Esophagus muscularis mucosa (tissue), 4 donors: ENCODE data around the gene TRAK2. TPM values are rescaled to one million over a fixed set of nuclear protein-coding genes. Genes with fewer than 3 reads are reported as not detected.
A peak's percentile ranks its signal among the peaks of the same experiment; 100 is the strongest.

ENCODE experiments used
- DNase-seq: peaks from one replicate; pipeline ENCODE4 v3.0.0-alpha.2; 2017; ENCODE audit errors: extremely low spot score
- H3K27ac ChIP-seq, 4 donors: fragments of 200-600 bp; sonication (generic); replicated peaks in 1 of 4; 1 replicate in 3 of 4; 2 replicates in 1 of 4; pipeline ENCODE4 v1.5.1; 2016 to 2019; ENCODE audit warnings: mild to moderate bottlenecking in 1 of 4
- H3K27me3 ChIP-seq, 4 donors: fragments of 200-600 bp; sonication (generic); one replicate each; pipeline versions ENCODE4 v1.5.1 to v1.6.0; 2016 to 2019
- H3K36me3 ChIP-seq, 4 donors: fragments of 200-600 bp; sonication (generic); one replicate each; pipeline ENCODE4 v1.5.1; 2016 to 2019
- H3K4me1 ChIP-seq, 4 donors: fragments of 200-600 bp; sonication (generic); one replicate each; pipeline ENCODE4 v1.5.1; 2016 to 2019
- H3K4me3 ChIP-seq, 4 donors: fragments of 200-600 bp; sonication (generic); 1 replicate in 2 of 4; 2 replicates in 2 of 4; pipeline ENCODE4 v1.5.1; 2016 to 2019; ENCODE audit warnings: mild to moderate bottlenecking in 4 of 4, moderate library complexity in 1 of 4
- H3K9me3 ChIP-seq, 4 donors: fragments of 200-600 bp; sonication (generic); 1 replicate in 3 of 4; 2 replicates in 1 of 4; pipeline ENCODE4 v1.5.1; 2016 to 2019
- CTCF ChIP-seq, 3 experiments: fragments of 200-600 bp in 2 of 3; fragments of 450-650 bp in 1 of 3; sonication (generic) in 2 of 3; IDR thresholded peaks; one replicate each; pipeline ENCODE4 v1.5.1; 2017 to 2019; ENCODE audit warnings: antibody characterized with exemption in 3 of 3, mild to moderate bottlenecking in 2 of 3, moderate library complexity in 1 of 3
- EP300 ChIP-seq: sonication (generic); formaldehyde crosslinking; IDR thresholded peaks from one replicate; pipeline ENCODE4 v1.6.1; 2017; ENCODE audit warnings: antibody characterized with exemption
- POLR2A ChIP-seq: fragments of 450-650 bp; IDR thresholded peaks from one replicate; pipeline ENCODE4 v1.6.1; 2017; ENCODE audit warnings: antibody characterized with exemption, moderate library complexity, mild to moderate bottlenecking, low read depth
- POLR2AphosphoS5 ChIP-seq, 2 donors: sonication (generic); formaldehyde crosslinking; IDR thresholded peaks; one replicate each; pipeline ENCODE4 v1.6.1; 2017; ENCODE audit warnings: antibody characterized with exemption in 2 of 2
- WGBS: methylation state at CpG from one replicate; pipeline ENCODE4 v1.1.5; 2018; 5-methylcytosine and 5-hydroxymethylcytosine counted together
- intact Hi-C: fragments of 100-400 bp; cut with DNase I; formaldehyde crosslinking; loops from one replicate; pipeline ENCODE4 v1.15.1; 2023
- total RNA-seq, 4 donors: library from RNA; depleted of rRNA; stranded (reverse); fragments of >200 nt; gene quantifications; one replicate each; pipeline versions ENCODE4 v1.1.0 to v1.2.1, GENCODE V29; 2016

TRAK2 gene
- 100 to 1,000 TPM in 2 of 4 donors, 10 to 100 TPM in 2; 73.1 to 114 (median 91.6) TPM for total RNA-seq

GRCh38 chr2:201451292-201452057 is at the start of gene TRAK2, which contains the start of gene STRADB:
Gene TRAK2, minus strand, starts transcription at chr2:201451458. Its CDS starts 30,951 bp downstream, at chr2:201420507.
Gene STRADB, plus strand, starts transcription at chr2:201451740. Its CDS starts 3,101 bp downstream, at chr2:201454841.
- no CpG with 5 or more reads among the region's 78 CpGs for WGBS
- Histone ChIP-seq H3K27me3 (no peaks in the 10 kb centered on the region), H3K4me3 (peak within 1 kb of the TSS; percentile 64 to 93 (median 85)), H3K27ac (peak within 1 kb of the TSS; percentile 90 to 94 (median 92)), H3K9me3 (no peaks in the 10 kb centered on the region), H3K4me1 (peaks cover 40 to 61% (median 56%) of the 10 kb centered on the region in 4 donors), H3K36me3 (peaks cover 0 to 14% (median 0%) of the 10 kb centered on the region in 4 donors)
- intact Hi-C loops = loop anchor here (2.0 to 10.0 kb wide), 3 partner anchors 34 to 197 kb away; no protein-coding TSS in a partner anchor
- peak; percentile 98 for DNase-seq
- peak; percentile 73 for TF ChIP-seq POLR2A
- TF ChIP-seq POLR2AphosphoS5 (IDR thresholded peaks at IDR 0.05) = peak; percentile 92 to 94
- TF ChIP-seq CTCF (IDR thresholded peaks at IDR 0.05) = peak in 2 of 3 experiments; percentile 43 to 50
- TF ChIP-seq EP300 = no peak

- H3K4me3 ChIP-seq = no peak overlapping the region
- H3K4me1 ChIP-seq = no peaks in the 10 kb centered on the region
- H3K27me3 ChIP-seq = no peaks in the 10 kb centered on the region
- H3K27ac ChIP-seq = no peak overlapping the region
- no peak for DNase-seq
- intact Hi-C loops = no loop called here
- no peaks in the 10 kb centered on the region for H3K36me3 ChIP-seq
- peaks cover 0 to 25% (median 19%) of the 10 kb centered on the region in 4 donors for H3K9me3 ChIP-seq
- TF ChIP-seq CTCF (IDR thresholded peaks at IDR 0.05) (no peak), POLR2AphosphoS5 (IDR thresholded peaks at IDR 0.05) (no peak), POLR2A (no peak), EP300 (no peak)
- 80% methylated on average over 3 of the region's 3 CpGs for whole genome bisulfite sequencing
Measured at GRCh38 chr2:201500534-201500933, 49.3 kb upstream of the TRAK2 start.

- H3K36me3 ChIP-seq = no peaks in the 10 kb centered on the region
- intact Hi-C loops = no loop called here
- no peak for DNase-seq
- H3K27ac ChIP-seq = no peak overlapping the region
- TF ChIP-seq CTCF (IDR thresholded peaks at IDR 0.05) = no peak
- no peak for TF ChIP-seq POLR2AphosphoS5 (IDR thresholded peaks at IDR 0.05)
- no peak for TF ChIP-seq POLR2A
- TF ChIP-seq EP300 = no peak
- no peak overlapping the region for H3K4me3 ChIP-seq
- peaks cover 0 to 3% (median under 1%) of the 10 kb centered on the region in 4 donors for H3K9me3 ChIP-seq
- H3K4me1 ChIP-seq = no peaks in the 10 kb centered on the region
- no peaks in the 10 kb centered on the region for H3K27me3 ChIP-seq
- 81% methylated on average over 1 of the region's 1 CpG for whole genome bisulfite sequencing
Measured at GRCh38 chr2:201496785-201497184, 45.5 kb upstream of the TRAK2 start.

- no peaks in the 10 kb centered on the region for H3K36me3 ChIP-seq
- H3K27ac ChIP-seq = no peak overlapping the region
- no peak overlapping the region for H3K4me3 ChIP-seq
- no peaks in the 10 kb centered on the region for H3K9me3 ChIP-seq
- intact Hi-C loops = no loop called here
- TF ChIP-seq POLR2AphosphoS5 (IDR thresholded peaks at IDR 0.05) (no peak), EP300 (no peak), POLR2A (no peak), CTCF (IDR thresholded peaks at IDR 0.05) (no peak)
- DNase-seq = no peak
- no peaks in the 10 kb centered on the region for H3K27me3 ChIP-seq
- H3K4me1 ChIP-seq = no peaks in the 10 kb centered on the region
- WGBS = 94% methylated on average over 4 of the region's 4 CpGs
Measured at GRCh38 chr2:201490291-201490690, 39.0 kb upstream of the TRAK2 start.
